Aorta (tissue), 5 donors: ENCODE results near the gene NPEPL1. TPM values are rescaled to one million over a fixed set of nuclear protein-coding genes. Genes with fewer than 3 reads are reported as not detected.
A peak's percentile ranks its signal among the peaks of the same experiment; 100 is the strongest.
"Not testable (repeated sequence)": the region's sequence is repeated elsewhere in the genome, so short reads cannot be mapped to it uniquely, and the experiment has no call there.

Source experiments
- ATAC-seq: fragments of 200-7000 bp; cut with Tn5 transposase; one replicate; pipeline ENCODE4 v1.9.1; 2022; ENCODE audit warnings: moderate library complexity; ENCODE audit not compliant: low FRiP score
- DNase-seq, 2 donors: peaks; one replicate each; pipeline ENCODE4 v3.0.0-alpha.2; 2020
- H3K27ac ChIP-seq, 2 donors: one replicate each; pipeline ENCODE4 v1.5.1; 2013; ENCODE audit warnings: low read length in 2 of 2, mild to moderate bottlenecking in 2 of 2, moderate library complexity in 2 of 2, control low read depth in 1 of 2, inconsistent platforms in 1 of 2, low read depth in 1 of 2
- H3K27me3 ChIP-seq, 2 donors: one replicate each; pipeline ENCODE4 v1.6.1; 2013; ENCODE audit warnings: control low read depth in 1 of 2, low read length in 1 of 2, mild to moderate bottlenecking in 1 of 2, moderate library complexity in 1 of 2; ENCODE audit not compliant: insufficient read depth in 2 of 2, control insufficient read depth in 1 of 2
- H3K36me3 ChIP-seq, 2 donors: one replicate each; pipeline ENCODE4 v1.6.1; 2013; ENCODE audit warnings: control low read depth in 1 of 2, low read length in 1 of 2, mild to moderate bottlenecking in 1 of 2; ENCODE audit not compliant: insufficient read depth in 2 of 2, control insufficient read depth in 1 of 2
- H3K4me1 ChIP-seq, 2 donors: one replicate each; pipeline ENCODE4 v1.6.1; 2013; ENCODE audit warnings: low read length in 2 of 2, control low read depth in 1 of 2, mild to moderate bottlenecking in 1 of 2, moderate library complexity in 1 of 2; ENCODE audit not compliant: insufficient read depth in 2 of 2, control insufficient read depth in 1 of 2
- H3K4me3 ChIP-seq, 2 donors: one replicate each; pipeline ENCODE4 v1.5.1; 2013; ENCODE audit warnings: low read length in 2 of 2, control low read depth in 1 of 2, mild to moderate bottlenecking in 1 of 2
- H3K9me3 ChIP-seq: one replicate; pipeline ENCODE4 v1.6.1; 2013; ENCODE audit warnings: mild to moderate bottlenecking, low read length; ENCODE audit not compliant: control insufficient read depth
- WGBS, 2 donors: extraction: QIAGEN DNeasy Blood & Tissue Kit; methylation state at CpG; one replicate each; pipeline ENCODE4 v1.1.7; 2013; 5-methylcytosine and 5-hydroxymethylcytosine counted together
- intact Hi-C, 2 donors: fragments of 100-400 bp; cut with DNase I; formaldehyde crosslinking; loops; one replicate each; pipeline versions ENCODE4 v1.14.2 to v1.15.0; 2022
- long read RNA-seq, 2 donors: library from polyadenylated mRNA; unstranded; transcript quantifications; one replicate each; pipeline ENCODE4 v2.0.0, GENCODE V29; 2020 to 2021
- polyA plus RNA-seq, 2 donors: library from polyadenylated mRNA; stranded (reverse); fragments of 200-250 nt; gene quantifications; one replicate each; pipeline ENCODE4 v1.2.3, GENCODE V29; 2013
- total RNA-seq, 2 donors: library from RNA; stranded (reverse); fragmentation: NEBNext Ultra II Directional; extraction: Animal tissue kit (Norgen Biotek cat#: 25700); gene quantifications; one replicate each; pipeline ENCODE4 v1.2.1, GENCODE V29; 2021
- donor health status: healthy with polysubstance abuse.
- donor health status: Bipolar disorder and iron deficiency.
- donor health status: DM: no; HTN: no; CAD: no.
- donor health status: DM: no; HTN: no; CAD: no.
- donor health status: DM: yes; HTN: yes; CAD: no.

Gene NPEPL1
- total RNA-seq: 10 to 100 TPM; 22.1 to 53.1 TPM
- polyA plus RNA-seq: 10 to 100 TPM; 14.7 to 92.8 TPM
- long read RNA-seq, donor 1, transcript NPEPL1-201 (12 exons, 2,378 nt): major isoform, 68 of 110 reads
- long read RNA-seq, donor 1, partial matches to known transcripts: 15 of 110 reads
- long read RNA-seq, donor 1, other reads (novel, unspliced or antisense): 23 of 110 reads
- long read RNA-seq, donor 2, transcript NPEPL1-201 (12 exons, 2,378 nt): major isoform, 39 of 81 reads
- long read RNA-seq, donor 2, partial matches to known transcripts: 5 of 81 reads
- long read RNA-seq, donor 2, other reads (novel, unspliced or antisense): 32 of 81 reads

- H3K4me3 ChIP-seq: peak within 1 kb of the TSS; percentile 32 to 35
- WGBS, 2 donors: 2 to 6% methylated on average over 41 to 93 of the region's 93 CpGs
- H3K36me3 ChIP-seq: no peaks in the 10 kb centered on the region
- DNase-seq: peak; percentile 81 to 90
- no peaks in the 10 kb centered on the region for H3K9me3 ChIP-seq
- H3K27ac ChIP-seq: peak within 1 kb of the TSS; percentile 30 to 32
- no peaks in the 10 kb centered on the region for H3K4me1 ChIP-seq
- no peaks in the 10 kb centered on the region for H3K27me3 ChIP-seq
- peak; percentile 83 for ATAC-seq
- intact Hi-C loops: loop anchor here (5.0 to 10.0 kb wide), 5 partner anchors 35 to 1098 kb away; partner anchors contain the start of genes RAB22A (in 1 of the 2) and STX16 (in 1 of the 2)
Observed at GRCh38 chr20:58692579-58693225, at the start of gene NPEPL1. NPEPL1 (plus strand) TSS chr20:58692800; CDS start chr20:58692901, 101 bp downstream.

- H3K4me1 ChIP-seq, H3K27me3 ChIP-seq, H3K9me3 ChIP-seq, H3K4me3 ChIP-seq, H3K27ac ChIP-seq, intact Hi-C loops, ATAC-seq, H3K36me3 ChIP-seq, DNase-seq: not testable (repeated sequence)
- WGBS, 2 donors: 95 to 96% methylated on average over 9 of the region's 9 CpGs
Observed at GRCh38 chr20:58642896-58643295, 49.7 kb upstream of the NPEPL1 start.

GRCh38 chr20:58645412-58645968, 47.1 kb upstream of the NPEPL1 start:
- 58 to 64% methylated on average over 5 of the region's 5 CpGs for WGBS, 2 donors
- peaks cover 2 to 7% of the 10 kb centered on the region in 2 donors for H3K4me1 ChIP-seq
- H3K27me3 ChIP-seq: no peaks in the 10 kb centered on the region
- no peak for DNase-seq
- no peak for ATAC-seq
- intact Hi-C loops: no loop called here
- H3K9me3 ChIP-seq: no peaks in the 10 kb centered on the region
- H3K36me3 ChIP-seq: no peaks in the 10 kb centered on the region
- no peak overlapping the region for H3K4me3 ChIP-seq
- H3K27ac ChIP-seq: no peak overlapping the region

- no peak for ATAC-seq
- no peaks in the 10 kb centered on the region for H3K27me3 ChIP-seq
- H3K9me3 ChIP-seq: no peaks in the 10 kb centered on the region
- intact Hi-C loops: loop anchor here in 1 of 2 donors (2.0 kb wide), 1 partner anchor 21 kb away; no protein-coding TSS in a partner anchor
- no peak overlapping the region for H3K27ac ChIP-seq
- H3K4me3 ChIP-seq: no peak overlapping the region
- WGBS, 2 donors: 98 to 99% methylated on average over 3 of the region's 3 CpGs
- no peak for DNase-seq
- no peaks in the 10 kb centered on the region for H3K36me3 ChIP-seq
- H3K4me1 ChIP-seq: peaks cover 2 to 7% of the 10 kb centered on the region in 2 donors
Observed at GRCh38 chr20:58646257-58646656, 46.3 kb upstream of the NPEPL1 start.

GRCh38 chr20:58646703-58647102, 45.9 kb upstream of the NPEPL1 start:
- no peak overlapping the region for H3K4me3 ChIP-seq
- no peak overlapping the region for H3K27ac ChIP-seq
- DNase-seq (no peak), ATAC-seq (no peak)
- no peaks in the 10 kb centered on the region for H3K36me3 ChIP-seq
- H3K27me3 ChIP-seq: no peaks in the 10 kb centered on the region
- H3K9me3 ChIP-seq: no peaks in the 10 kb centered on the region
- 89 to 91% methylated on average over 4 of the region's 4 CpGs for WGBS, 2 donors
- H3K4me1 ChIP-seq: peaks cover 2 to 7% of the 10 kb centered on the region in 2 donors
- intact Hi-C loops: loop anchor here in 1 of 2 donors (2.0 kb wide), 1 partner anchor 22 kb away; no protein-coding TSS in a partner anchor

GRCh38 chr20:58647162-58647795, 45.3 kb upstream of the NPEPL1 start:
- Histone ChIP-seq H3K27me3 (no peaks in the 10 kb centered on the region), H3K9me3 (no peaks in the 10 kb centered on the region), H3K36me3 (no peaks in the 10 kb centered on the region), H3K4me3 (no peak overlapping the region), H3K27ac (peak overlapping the region in 1 of 2 donors; percentile 69), H3K4me1 (peaks cover 2 to 7% of the 10 kb centered on the region in 2 donors)
- no peak for ATAC-seq
- WGBS, 2 donors: 75 to 80% methylated on average over 7 of the region's 7 CpGs
- intact Hi-C loops: loop anchor here in 1 of 2 donors (2.0 kb wide), 1 partner anchor 22 kb away; no protein-coding TSS in a partner anchor
- no peak for DNase-seq

GRCh38 chr20:58647796-58648501, 44.7 kb upstream of the NPEPL1 start:
- Histone ChIP-seq H3K27me3 (no peaks in the 10 kb centered on the region), H3K4me3 (no peak overlapping the region), H3K36me3 (no peaks in the 10 kb centered on the region), H3K9me3 (no peaks in the 10 kb centered on the region), H3K4me1 (peaks cover 2 to 7% of the 10 kb centered on the region in 2 donors), H3K27ac (peak overlapping the region in 1 of 2 donors; percentile 69)
- WGBS, 2 donors: 5 to 15% methylated on average over 9 to 10 of the region's 12 CpGs
- ATAC-seq (peak; percentile 57), DNase-seq (no peak)
- intact Hi-C loops: loop anchor here in 1 of 2 donors (2.0 kb wide), 1 partner anchor 23 kb away; no protein-coding TSS in a partner anchor

- H3K9me3 ChIP-seq, H3K4me3 ChIP-seq, intact Hi-C loops, DNase-seq, H3K4me1 ChIP-seq, H3K36me3 ChIP-seq, H3K27ac ChIP-seq, H3K27me3 ChIP-seq, ATAC-seq: not testable (repeated sequence)
- WGBS, 2 donors: 64 to 72% methylated on average over 6 of the region's 6 CpGs
Observed at GRCh38 chr20:58648502-58648825, 44.1 kb upstream of the NPEPL1 start.
